ENCODE measurements around the gene SIN3A.

DNA sequence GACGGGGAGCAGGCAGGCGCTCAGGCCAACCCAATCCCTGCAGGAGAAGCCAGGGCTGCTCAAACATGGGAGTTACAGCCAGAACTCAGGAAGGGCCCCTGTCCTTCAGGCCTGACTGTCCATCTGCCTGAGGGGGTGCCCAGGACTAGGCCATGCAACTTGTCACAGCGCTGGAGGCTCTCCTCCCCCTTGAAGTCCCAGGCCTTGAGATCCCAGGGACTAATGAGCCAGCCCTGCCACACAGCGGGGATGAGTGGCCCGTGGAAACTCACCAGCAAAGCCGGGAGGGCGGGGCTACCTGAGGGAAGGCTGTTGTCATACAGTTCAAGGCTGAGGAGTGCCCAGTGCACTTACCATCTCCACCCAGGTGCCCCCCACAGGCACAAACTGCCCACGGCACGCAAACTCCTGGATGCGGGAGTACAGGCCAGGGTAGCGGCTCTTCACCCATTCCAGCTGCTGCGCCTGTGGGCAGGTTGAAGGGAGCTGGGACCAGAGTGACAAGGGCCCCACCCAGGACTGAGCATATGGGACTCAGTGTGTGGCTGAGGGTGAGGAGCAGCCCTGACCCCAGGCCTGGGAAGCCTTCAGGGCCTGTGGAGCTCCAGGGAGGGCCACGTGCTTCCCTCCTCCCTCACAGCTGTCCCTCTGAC, 89.4 kb downstream of the SIN3A start:
- TF ChIP-seq POLR2A (IDR thresholded peaks at IDR 0.05; ENCODE audit: low read length), result peak; percentile 19
- TF ChIP-seq GATA1 (IDR thresholded peaks at IDR 0.05; ENCODE audit: low read depth, low read length), result no peak

Measured in erythroblast (primary cell).